ENCODE data around the gene CCL2.
A peak's percentile ranks its signal among the peaks of the same experiment; 100 is the strongest.

CCL2 gene

DNA sequence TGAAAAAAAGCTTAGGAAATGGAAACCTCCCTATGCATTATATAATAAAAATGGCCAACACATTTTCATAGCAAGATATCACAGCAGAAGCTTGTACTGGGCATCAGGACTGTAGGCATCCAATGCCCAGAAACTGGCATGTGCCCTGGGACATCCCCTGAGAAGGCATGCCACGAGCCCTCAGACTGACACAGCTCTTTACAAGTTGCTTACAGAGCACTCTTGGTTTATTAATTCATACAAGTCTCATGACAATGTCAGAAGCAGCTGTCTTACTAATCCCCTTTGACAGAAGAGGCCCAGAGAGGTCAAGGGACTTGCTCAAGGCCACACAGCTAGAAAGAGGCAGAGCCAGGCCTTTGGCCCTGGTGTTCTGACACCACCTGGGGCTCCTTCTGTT lies 5.6 kb upstream of the CCL2 start:
- Mint-ChIP-seq H3K9me3 (no peaks in the 10 kb centered on the region), H3K36me3 (no peaks in the 10 kb centered on the region), H3K27me3 (peaks cover 14% of the 10 kb centered on the region), H3K27ac (no peak overlapping the region), H3K4me3 (no peak overlapping the region), H3K4me1 (peaks cover 21% of the 10 kb centered on the region)
- ATAC-seq, result no peak

DNA sequence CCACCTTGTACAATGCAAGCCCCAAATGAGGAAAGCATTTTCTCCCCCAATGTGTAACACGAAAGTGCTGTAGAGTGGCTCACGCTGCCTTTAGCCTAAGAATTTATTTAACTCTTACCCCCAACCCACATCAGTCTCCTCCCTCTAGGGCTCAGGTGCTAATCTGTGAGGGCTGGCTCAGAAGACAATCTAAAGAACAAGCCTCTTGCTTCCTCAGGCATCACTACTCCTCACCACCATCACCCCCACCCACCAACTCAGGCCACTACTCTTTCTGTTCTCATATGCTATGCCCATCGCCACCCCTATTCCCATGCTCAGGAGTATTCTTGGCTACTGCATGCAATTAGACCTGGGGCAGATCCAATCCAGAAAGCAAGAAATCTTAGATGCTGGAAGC lies 3.9 kb upstream of the CCL2 start:
- ATAC-seq, result no peak
- Mint-ChIP-seq H3K27ac (no peak overlapping the region), H3K4me1 (peaks cover 30% of the 10 kb centered on the region)

DNA sequence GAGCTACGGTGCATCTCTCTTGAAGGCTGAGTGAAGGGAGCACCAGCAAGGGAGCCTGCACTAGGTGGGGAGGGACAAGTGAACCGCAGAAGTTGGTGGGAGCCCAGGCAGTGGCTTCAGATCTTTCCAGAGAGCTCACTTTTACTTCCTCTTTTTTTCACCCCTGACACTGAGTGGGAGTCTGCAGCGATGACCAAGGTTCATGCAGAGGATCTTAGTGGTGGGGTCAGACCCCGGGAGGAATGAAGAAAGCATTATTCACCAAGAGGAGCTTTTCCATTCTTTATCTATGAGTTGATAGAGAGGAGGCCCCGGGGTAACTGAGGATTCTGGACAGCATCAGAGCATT lies 3.0 kb upstream of the CCL2 start:
- Mint-ChIP-seq H3K4me3 (no peak overlapping the region), H3K27me3 (peaks cover 39% of the 10 kb centered on the region), H3K27ac (no peak overlapping the region), H3K4me1 (peaks cover 30% of the 10 kb centered on the region), H3K36me3 (no peaks in the 10 kb centered on the region), H3K9me3 (no peaks in the 10 kb centered on the region)
- ATAC-seq, result peak; percentile 88

More for the DNA sequence above, 3.9 kb upstream of the CCL2 start:
- no peaks in the 10 kb centered on the region for H3K36me3 Mint-ChIP-seq
- no peak overlapping the region for H3K4me3 Mint-ChIP-seq
- H3K9me3 Mint-ChIP-seq, result no peaks in the 10 kb centered on the region
- H3K27me3 Mint-ChIP-seq, result peaks cover 31% of the 10 kb centered on the region

DNA sequence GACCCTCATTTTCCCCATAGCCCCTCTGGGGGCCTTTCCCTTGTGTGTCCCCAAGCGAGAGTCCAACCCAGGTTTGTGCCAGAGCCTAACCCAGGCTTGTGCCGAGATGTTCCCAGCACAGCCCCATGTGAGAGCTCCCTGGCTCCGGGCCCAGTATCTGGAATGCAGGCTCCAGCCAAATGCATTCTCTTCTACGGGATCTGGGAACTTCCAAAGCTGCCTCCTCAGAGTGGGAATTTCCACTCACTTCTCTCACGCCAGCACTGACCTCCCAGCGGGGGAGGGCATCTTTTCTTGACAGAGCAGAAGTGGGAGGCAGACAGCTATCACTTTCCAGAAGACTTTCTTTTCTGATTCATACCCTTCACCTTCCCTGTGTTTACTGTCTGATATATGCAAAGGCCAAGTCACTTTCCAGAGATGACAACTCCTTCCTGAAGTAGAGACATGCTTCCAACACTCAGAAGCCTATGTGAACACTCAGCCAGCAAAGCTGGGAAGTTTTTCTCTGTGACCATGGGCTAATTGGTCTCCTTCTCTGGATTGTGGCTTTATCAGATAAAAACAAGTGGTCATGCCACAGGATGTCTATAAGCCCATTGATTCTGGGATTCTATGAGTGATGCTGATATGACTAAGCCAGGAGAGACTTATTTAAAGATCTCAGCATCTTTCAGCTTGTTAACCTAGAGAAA lies 2.5 kb upstream of the CCL2 start:
- H3K4me3 Mint-ChIP-seq, result no peak overlapping the region
- no peaks in the 10 kb centered on the region for H3K36me3 Mint-ChIP-seq
- no peaks in the 10 kb centered on the region for H3K9me3 Mint-ChIP-seq
- ATAC-seq, result peak; percentile 58
- H3K27ac Mint-ChIP-seq, result no peak overlapping the region
- H3K4me1 Mint-ChIP-seq, result peaks cover 30% of the 10 kb centered on the region
- H3K27me3 Mint-ChIP-seq, result peaks cover 45% of the 10 kb centered on the region

DNA sequence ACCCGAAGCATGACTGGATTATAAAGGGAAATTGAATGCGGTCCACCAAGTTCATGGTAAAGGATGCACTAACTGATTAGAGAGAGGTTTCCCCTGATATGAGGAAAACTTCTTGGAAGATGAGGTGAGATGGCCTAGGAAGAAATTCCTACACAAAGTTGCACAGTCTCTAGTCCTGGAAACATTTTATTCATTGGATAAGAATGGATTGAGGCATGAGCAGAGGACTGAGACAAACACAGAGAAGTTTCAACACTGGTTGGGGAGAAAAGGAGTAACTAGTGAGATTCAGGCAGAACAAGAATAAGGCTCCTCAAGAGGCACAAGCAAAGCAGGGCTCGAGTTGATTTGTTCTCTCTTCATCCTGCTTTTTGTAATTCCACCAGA lies 2.0 kb upstream of the CCL2 start:
- H3K9me3 Mint-ChIP-seq, result no peaks in the 10 kb centered on the region
- no peak for ATAC-seq
- H3K36me3 Mint-ChIP-seq, result no peaks in the 10 kb centered on the region
- H3K4me1 Mint-ChIP-seq, result peaks cover 30% of the 10 kb centered on the region
- H3K4me3 Mint-ChIP-seq, result no peak overlapping the region
- no peak overlapping the region for H3K27ac Mint-ChIP-seq
- H3K27me3 Mint-ChIP-seq, result peaks cover 50% of the 10 kb centered on the region

DNA sequence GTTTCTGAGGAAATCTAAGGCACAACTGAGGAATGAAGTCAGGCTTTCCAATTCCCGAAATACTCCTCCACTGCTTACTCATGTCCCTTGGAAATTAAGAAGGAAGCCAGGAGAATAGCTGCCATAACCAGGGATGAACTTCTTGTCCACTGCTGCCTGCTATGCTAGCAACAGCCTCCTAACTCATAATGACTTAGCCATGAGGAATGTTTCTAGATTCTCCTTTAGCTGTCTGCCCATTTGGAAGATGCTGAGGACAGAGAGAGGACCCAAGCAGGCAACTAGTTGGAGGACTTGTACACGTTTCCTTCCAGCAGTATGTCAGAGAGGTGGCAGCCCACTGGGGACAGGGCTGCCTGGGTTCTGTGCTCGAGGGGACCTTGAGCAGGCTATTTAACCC lies 939 bp upstream of the CCL2 start:
- Mint-ChIP-seq H3K36me3 (no peaks in the 10 kb centered on the region), H3K9me3 (no peaks in the 10 kb centered on the region), H3K27me3 (peaks cover 56% of the 10 kb centered on the region), H3K4me1 (peaks cover 30% of the 10 kb centered on the region), H3K4me3 (no peak overlapping the region), H3K27ac (no peak overlapping the region)
- ATAC-seq, result no peak

DNA sequence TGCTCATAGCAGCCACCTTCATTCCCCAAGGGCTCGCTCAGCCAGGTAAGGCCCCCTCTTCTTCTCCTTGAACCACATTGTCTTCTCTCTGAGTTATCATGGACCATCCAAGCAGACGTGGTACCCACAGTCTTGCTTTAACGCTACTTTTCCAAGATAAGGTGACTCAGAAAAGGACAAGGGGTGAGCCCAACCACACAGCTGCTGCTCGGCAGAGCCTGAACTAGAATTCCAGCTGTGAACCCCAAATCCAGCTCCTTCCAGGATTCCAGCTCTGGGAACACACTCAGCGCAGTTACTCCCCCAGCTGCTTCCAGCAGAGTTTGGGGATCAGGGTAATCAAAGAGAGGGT lies 272 bp downstream of the CCL2 start:
- Mint-ChIP-seq H3K27ac (no peak overlapping the region), H3K36me3 (no peaks in the 10 kb centered on the region), H3K4me3 (no peak overlapping the region), H3K9me3 (no peaks in the 10 kb centered on the region), H3K4me1 (peaks cover 30% of the 10 kb centered on the region), H3K27me3 (peaks cover 68% of the 10 kb centered on the region)
- no peak for ATAC-seq

DNA sequence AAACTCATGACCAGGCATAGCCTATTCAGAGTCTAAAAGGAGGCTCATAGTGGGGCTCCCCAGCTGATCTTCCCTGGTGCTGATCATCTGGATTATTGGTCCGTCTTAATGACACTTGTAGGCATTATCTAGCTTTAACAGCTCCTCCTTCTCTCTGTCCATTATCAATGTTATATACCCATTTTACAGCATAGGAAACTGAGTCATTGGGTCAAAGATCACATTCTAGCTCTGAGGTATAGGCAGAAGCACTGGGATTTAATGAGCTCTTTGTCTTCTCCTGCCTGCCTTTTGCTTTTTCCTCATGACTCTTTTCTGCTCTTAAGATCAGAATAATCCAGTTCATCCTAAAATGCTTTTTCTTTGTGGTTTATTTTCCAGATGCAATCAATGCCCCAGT lies 756 bp downstream of the CCL2 start:
- H3K9me3 Mint-ChIP-seq, result no peaks in the 10 kb centered on the region
- no peak overlapping the region for H3K4me3 Mint-ChIP-seq
- peaks cover 69% of the 10 kb centered on the region for H3K27me3 Mint-ChIP-seq

DNA sequence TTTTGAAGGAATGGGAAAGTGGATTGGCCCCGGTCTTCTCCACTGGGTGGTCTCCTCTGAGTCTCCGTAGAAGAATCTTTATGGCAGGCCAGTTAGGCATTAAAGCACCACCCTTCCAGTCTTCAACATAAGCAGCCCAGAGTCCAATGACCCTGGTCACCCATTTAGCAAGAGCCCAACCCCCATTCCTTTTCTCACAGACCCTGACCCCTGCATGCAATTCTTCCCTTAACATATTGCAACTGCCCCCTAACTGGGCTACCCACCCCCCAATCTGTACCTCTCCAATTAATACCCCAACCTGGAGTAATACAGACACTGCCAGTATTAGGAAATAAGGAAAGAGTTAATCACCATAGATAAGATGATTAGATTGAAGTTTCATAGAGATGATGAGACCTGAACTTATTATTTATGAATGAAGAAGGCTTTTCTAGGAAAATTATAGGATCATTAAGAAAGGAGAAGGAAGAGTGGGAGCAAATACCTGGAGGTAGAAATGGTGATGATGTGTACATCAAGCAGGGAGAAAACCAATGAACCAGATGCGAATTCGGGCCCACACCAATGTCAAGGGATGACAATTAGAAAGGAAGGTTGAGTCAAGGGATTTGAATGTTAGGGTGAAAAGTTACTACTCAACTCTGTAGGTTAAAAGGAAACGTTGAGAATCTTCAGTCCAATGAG lies 2.4 kb downstream of the CCL2 start:
- no peak for ATAC-seq
- peaks cover 68% of the 10 kb centered on the region for H3K27me3 Mint-ChIP-seq
- H3K4me1 Mint-ChIP-seq, result peaks cover 22% of the 10 kb centered on the region
- no peak overlapping the region for H3K27ac Mint-ChIP-seq
- H3K4me3 Mint-ChIP-seq, result no peak overlapping the region
- no peaks in the 10 kb centered on the region for H3K36me3 Mint-ChIP-seq
- no peaks in the 10 kb centered on the region for H3K9me3 Mint-ChIP-seq

More for the DNA sequence above, 756 bp downstream of the CCL2 start:
- Mint-ChIP-seq H3K4me1 (peaks cover 30% of the 10 kb centered on the region), H3K27ac (no peak overlapping the region), H3K36me3 (no peaks in the 10 kb centered on the region)
- ATAC-seq, result no peak

DNA sequence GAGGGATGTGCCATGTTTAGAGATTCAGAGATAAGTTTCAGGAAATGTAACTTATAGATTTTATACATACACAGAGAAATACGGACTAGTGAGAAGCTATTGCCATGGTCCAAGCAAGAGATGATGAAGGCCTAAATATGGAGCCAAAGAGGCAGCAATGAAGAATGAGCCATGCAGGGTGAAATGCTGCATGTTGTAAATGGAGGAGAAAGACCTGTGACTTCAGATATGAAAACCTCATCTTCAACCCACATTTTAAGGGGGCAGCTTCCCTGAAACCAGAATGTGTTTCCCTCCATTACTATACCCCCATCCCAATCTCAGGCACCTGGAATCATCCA lies 2.9 kb downstream of the CCL2 start:
- H3K27ac Mint-ChIP-seq, result no peak overlapping the region
- H3K36me3 Mint-ChIP-seq, result no peaks in the 10 kb centered on the region
- H3K27me3 Mint-ChIP-seq, result peaks cover 72% of the 10 kb centered on the region
- peaks cover 16% of the 10 kb centered on the region for H3K4me1 Mint-ChIP-seq
- no peaks in the 10 kb centered on the region for H3K9me3 Mint-ChIP-seq
- no peak for ATAC-seq
- H3K4me3 Mint-ChIP-seq, result no peak overlapping the region

DNA sequence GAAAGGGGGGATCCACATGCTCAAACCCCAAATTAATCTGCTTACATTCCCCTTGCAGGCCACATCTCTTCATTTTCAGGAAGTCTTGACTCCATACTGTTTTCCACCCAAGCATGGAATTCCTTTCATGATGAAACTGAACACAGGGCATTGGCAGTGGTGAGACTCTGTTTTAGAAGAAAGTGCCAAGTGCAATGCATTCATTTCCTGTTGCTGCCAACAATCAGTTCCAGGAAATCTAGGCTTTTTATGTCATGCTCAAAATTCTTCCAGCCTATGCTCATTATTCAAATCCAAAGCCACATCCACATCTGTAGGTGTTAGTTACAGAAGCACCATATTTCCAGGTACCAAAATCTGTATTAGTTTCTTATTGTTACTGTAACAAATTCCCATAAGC lies 4.1 kb downstream of the CCL2 start:
- no peaks in the 10 kb centered on the region for H3K9me3 Mint-ChIP-seq
- H3K27me3 Mint-ChIP-seq, result peaks cover 76% of the 10 kb centered on the region

DNA sequence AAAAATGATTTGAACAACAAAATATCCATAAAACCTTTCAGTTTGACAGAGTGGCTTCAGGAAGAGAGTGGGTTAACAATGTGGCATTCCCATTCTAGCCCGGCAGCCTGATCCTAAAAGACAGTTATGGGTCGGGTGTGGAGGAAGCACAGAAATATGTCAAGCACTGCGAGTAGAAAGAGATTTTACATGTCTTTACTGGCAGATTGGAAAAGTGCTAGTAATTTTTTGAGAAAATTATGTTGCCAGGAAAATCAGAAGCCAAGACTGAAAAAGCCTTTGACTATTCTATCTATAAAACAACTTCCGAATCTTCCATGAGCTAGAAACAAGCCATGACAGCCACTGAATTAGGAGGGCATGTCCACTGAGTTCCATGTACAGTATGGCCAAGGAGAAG lies 5.8 kb downstream of the CCL2 start:
- no peak overlapping the region for H3K4me3 Mint-ChIP-seq
- peaks cover 5% of the 10 kb centered on the region for H3K4me1 Mint-ChIP-seq
- H3K36me3 Mint-ChIP-seq, result no peaks in the 10 kb centered on the region
- H3K27me3 Mint-ChIP-seq, result peaks cover 80% of the 10 kb centered on the region
- no peak for ATAC-seq
- H3K27ac Mint-ChIP-seq, result no peak overlapping the region
- no peaks in the 10 kb centered on the region for H3K9me3 Mint-ChIP-seq

More for the DNA sequence above, 4.1 kb downstream of the CCL2 start:
- no peaks in the 10 kb centered on the region for H3K36me3 Mint-ChIP-seq
- H3K4me3 Mint-ChIP-seq, result no peak overlapping the region
- H3K27ac Mint-ChIP-seq, result no peak overlapping the region
- H3K4me1 Mint-ChIP-seq, result peaks cover 14% of the 10 kb centered on the region
- no peak for ATAC-seq

DNA sequence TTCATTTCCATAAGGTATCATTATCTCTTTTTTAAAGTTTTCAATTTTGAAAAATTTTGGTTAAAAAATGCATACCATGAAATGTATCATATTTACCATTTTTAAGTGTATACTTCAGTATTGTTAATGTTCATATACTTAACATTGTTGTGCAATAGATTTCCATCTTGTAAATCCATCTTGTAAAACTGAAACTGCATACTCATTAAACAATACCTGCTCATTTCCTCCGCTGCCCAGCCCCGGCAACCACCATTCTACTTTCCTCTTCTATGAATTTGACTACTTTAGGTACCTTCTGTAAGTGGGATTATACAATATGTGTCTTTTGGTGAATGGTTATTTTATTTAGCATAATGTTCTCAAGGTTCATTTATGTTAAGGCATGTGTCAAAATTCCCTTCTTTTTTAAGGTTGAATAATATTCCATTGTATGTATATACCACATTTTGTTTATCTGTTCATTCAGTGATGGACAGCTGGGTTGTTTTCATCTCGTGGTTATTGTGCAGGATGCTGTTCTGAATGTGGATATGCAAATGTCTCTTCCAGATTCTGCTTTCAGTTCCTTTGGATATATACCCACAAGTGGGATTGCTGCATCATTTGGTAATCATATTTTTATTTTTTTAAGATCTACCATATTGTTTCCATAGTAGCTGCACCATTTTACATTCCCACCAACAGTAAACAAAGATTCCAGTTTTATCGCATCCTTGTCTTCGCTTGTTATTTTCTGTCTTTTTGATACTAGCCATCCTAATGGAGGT lies 6.7 kb downstream of the CCL2 start:
- ATAC-seq, result no peak
- Mint-ChIP-seq H3K27ac (no peak overlapping the region), H3K9me3 (no peaks in the 10 kb centered on the region), H3K4me3 (no peak overlapping the region), H3K4me1 (peaks cover 5% of the 10 kb centered on the region), H3K36me3 (no peaks in the 10 kb centered on the region), H3K27me3 (peaks cover 80% of the 10 kb centered on the region)

DNA sequence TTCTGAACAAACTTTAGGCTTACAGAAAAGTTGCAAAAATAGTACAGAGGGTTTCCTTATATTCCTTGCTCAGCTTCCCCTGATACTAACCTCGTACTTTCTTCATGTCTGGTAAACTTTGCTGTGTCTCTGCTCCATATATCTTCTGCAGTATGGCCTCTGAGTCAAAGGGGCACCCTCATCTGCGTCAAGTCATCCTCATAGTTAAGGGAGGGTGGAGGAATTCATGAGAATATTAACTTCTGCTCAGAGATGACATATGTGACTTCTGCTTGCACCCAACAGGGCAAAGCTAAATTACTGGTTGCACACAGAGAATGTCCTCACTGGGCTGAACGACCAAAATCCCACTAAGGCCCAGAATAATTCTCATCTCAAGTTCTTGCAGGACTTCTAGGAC lies 10.6 kb downstream of the CCL2 start:
- no peak for ATAC-seq
- peaks cover 76% of the 10 kb centered on the region for H3K27me3 Mint-ChIP-seq
- H3K36me3 Mint-ChIP-seq, result no peaks in the 10 kb centered on the region
- H3K9me3 Mint-ChIP-seq, result no peaks in the 10 kb centered on the region
- peaks cover 5% of the 10 kb centered on the region for H3K4me1 Mint-ChIP-seq
- H3K27ac Mint-ChIP-seq, result no peak overlapping the region
- no peak overlapping the region for H3K4me3 Mint-ChIP-seq

DNA sequence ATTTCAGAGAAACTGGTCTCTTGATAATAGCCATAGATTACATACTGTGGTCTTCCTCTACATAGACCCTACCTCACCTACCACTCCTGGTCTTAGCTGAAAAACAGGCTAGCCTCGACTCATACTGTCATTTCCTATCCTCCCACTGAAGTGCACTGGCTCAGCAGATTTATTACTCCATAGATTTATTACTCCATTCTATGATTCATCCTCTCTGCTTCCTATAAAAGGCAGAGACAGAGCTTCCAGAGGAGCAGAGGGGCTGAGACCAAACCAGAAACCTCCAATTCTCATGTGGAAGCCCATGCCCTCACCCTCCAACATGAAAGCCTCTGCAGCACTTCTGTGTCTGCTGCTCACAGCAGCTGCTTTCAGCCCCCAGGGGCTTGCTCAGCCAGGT lies 14.9 kb downstream of the CCL2 start, which contains the start of gene CCL7:
Gene CCL7 (plus strand): TSS at position 253 of the 400 bp plus-strand sequence. CDS start 70 bp downstream, at position 323.
- peaks cover 92% of the 10 kb centered on the region for H3K27me3 Mint-ChIP-seq
- no peaks in the 10 kb centered on the region for H3K36me3 Mint-ChIP-seq
- H3K4me3 Mint-ChIP-seq, result no peak within 1 kb of the TSS
- ATAC-seq, result no peak
- H3K27ac Mint-ChIP-seq, result no peak within 1 kb of the TSS
- H3K9me3 Mint-ChIP-seq, result no peaks in the 10 kb centered on the region
- H3K4me1 Mint-ChIP-seq, result no peaks in the 10 kb centered on the region

DNA sequence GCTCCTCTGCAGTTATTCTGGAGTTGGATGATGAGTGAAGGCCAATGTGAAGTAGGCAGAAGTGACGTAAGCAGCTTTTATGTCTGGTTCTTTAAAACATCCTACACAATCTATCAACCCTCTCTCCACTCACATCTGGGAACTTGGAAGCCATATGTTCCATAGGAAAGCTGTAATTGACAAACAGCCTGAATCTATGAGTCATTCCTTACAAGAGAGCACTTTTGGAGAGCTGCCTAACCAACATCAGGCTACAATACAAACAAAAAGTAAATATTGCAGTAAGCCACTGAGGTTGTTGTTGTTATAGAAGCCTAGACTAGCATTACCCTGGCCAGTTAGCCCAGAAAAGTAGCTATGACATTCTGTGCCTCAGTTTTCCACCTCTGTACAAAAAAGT lies 20.8 kb downstream of the CCL2 start:
- Mint-ChIP-seq H3K4me1 (no peaks in the 10 kb centered on the region), H3K36me3 (no peaks in the 10 kb centered on the region), H3K9me3 (no peaks in the 10 kb centered on the region), H3K27me3 (peaks cover 84% of the 10 kb centered on the region), H3K27ac (no peak overlapping the region), H3K4me3 (no peak overlapping the region)
- no peak for ATAC-seq
